ENCODE results near the gene APBB1IP.
"Not testable (repeated sequence)": the region's sequence is repeated elsewhere in the genome, so short reads cannot be mapped to it uniquely, and the experiment has no call there.

Gene APBB1IP

GRCh38 chr10:26437637-26438461 lies at the start of gene APBB1IP:
Gene APBB1IP (plus strand): TSS chr10:26438341. CDS start chr10:26492327, 53,986 bp downstream.
- TF ChIP-seq CTCF (IDR thresholded peaks at IDR 0.05; ENCODE audit: borderline replicate concordance, insufficient read depth, low read depth, low read length) = 0 out of 2 replicates have a peak, but pooled peaks have one; percentile 8
- peak within 1 kb of the TSS; percentile 97 for H3K4me3 ChIP-seq (ENCODE audit: low read depth, low read length)

GRCh38 chr10:26389533-26389932 lies 48.6 kb upstream of the APBB1IP start:
- TF ChIP-seq CTCF (IDR thresholded peaks at IDR 0.05; ENCODE audit: borderline replicate concordance, insufficient read depth, low read depth, low read length) = no peak
- H3K4me3 ChIP-seq (ENCODE audit: low read depth, low read length) = no peak overlapping the region

- peak overlapping the region; percentile 40 for H3K4me3 ChIP-seq (ENCODE audit: low read depth, low read length)
- TF ChIP-seq CTCF (IDR thresholded peaks at IDR 0.05; ENCODE audit: borderline replicate concordance, insufficient read depth, low read depth, low read length) = no peak
Observed at GRCh38 chr10:26391701-26392695, 46.1 kb upstream of the APBB1IP start.

- H3K4me3 ChIP-seq (ENCODE audit: low read depth, low read length) = not testable (repeated sequence)
Observed at GRCh38 chr10:26398353-26398752, 39.8 kb upstream of the APBB1IP start.

GRCh38 chr10:26407406-26407969 lies 30.7 kb upstream of the APBB1IP start:
- TF ChIP-seq CTCF (IDR thresholded peaks at IDR 0.05; ENCODE audit: borderline replicate concordance, insufficient read depth, low read depth, low read length) = no peak
- H3K4me3 ChIP-seq (ENCODE audit: low read depth, low read length) = no peak overlapping the region

GRCh38 chr10:26408858-26409494 lies 29.2 kb upstream of the APBB1IP start:
- no peak for TF ChIP-seq CTCF (IDR thresholded peaks at IDR 0.05; ENCODE audit: borderline replicate concordance, insufficient read depth, low read depth, low read length)
- no peak overlapping the region for H3K4me3 ChIP-seq (ENCODE audit: low read depth, low read length)

GRCh38 chr10:26410356-26410755 lies 27.8 kb upstream of the APBB1IP start:
- H3K4me3 ChIP-seq (ENCODE audit: low read depth, low read length) = no peak overlapping the region
- no peak for TF ChIP-seq CTCF (IDR thresholded peaks at IDR 0.05; ENCODE audit: borderline replicate concordance, insufficient read depth, low read depth, low read length)
